ENCODE results near the gene BRAP. TPM values are rescaled to one million over a fixed set of nuclear protein-coding genes. Genes with fewer than 3 reads are reported as not detected.
A peak's percentile ranks its signal among the peaks of the same experiment; 100 is the strongest.
"Not testable (repeated sequence)": the region's sequence is repeated elsewhere in the genome, so short reads cannot be mapped to it uniquely, and the experiment has no call there.

BRAP gene
- 20.0 and 21.4 TPM in 2 replicates for total RNA-seq
- long read RNA-seq, full-length matches to known transcripts, result 38 of 61 reads
- long read RNA-seq, partial matches to known transcripts, result 14 of 61 reads
- long read RNA-seq, other reads (novel, unspliced or antisense), result 9 of 61 reads

GRCh38 chr12:111685811-111686573 lies at the start of gene BRAP, which contains the start of gene ACAD10:
Gene BRAP, minus strand, starts transcription at chr12:111685956. Its CDS starts 164 bp downstream, at chr12:111685792.
Gene ACAD10, plus strand, starts transcription at chr12:111686053. Its CDS starts 6,657 bp downstream, at chr12:111692710.
- Mint-ChIP-seq H3K4me1 (peaks cover 36% of the 10 kb centered on the region), H3K4me3 (peak within 1 kb of the TSS; percentile 95), H3K36me3 (ENCODE audit: low read depth) (peaks cover 3% of the 10 kb centered on the region), H3K9me3 (no peaks in the 10 kb centered on the region), H3K27ac (ENCODE audit: unreplicated experiment) (peak within 1 kb of the TSS; percentile 97), H3K27me3 (ENCODE audit: low read depth) (no peaks in the 10 kb centered on the region)
- no peak for TF ChIP-seq CTCF (conservative IDR thresholded peaks at IDR 0.05)
- DNase-seq (ENCODE audit: low read depth, low spot score), result peak; percentile 94

- no peak overlapping the region for H3K27ac Mint-ChIP-seq (ENCODE audit: unreplicated experiment)
- no peaks in the 10 kb centered on the region for H3K9me3 Mint-ChIP-seq
- no peaks in the 10 kb centered on the region for H3K27me3 Mint-ChIP-seq (ENCODE audit: low read depth)
- DNase-seq (ENCODE audit: low read depth, low spot score), result no peak
- H3K4me3 Mint-ChIP-seq, result no peak overlapping the region
- peaks cover 2% of the 10 kb centered on the region for H3K36me3 Mint-ChIP-seq (ENCODE audit: low read depth)
- no peak for TF ChIP-seq CTCF (conservative IDR thresholded peaks at IDR 0.05)
- H3K4me1 Mint-ChIP-seq, result no peaks in the 10 kb centered on the region
These were observed 47.7 kb upstream of the BRAP start for GRCh38 chr12:111733340-111733915.

GRCh38 chr12:111732786-111733185 lies 47.0 kb upstream of the BRAP start:
- H3K9me3 Mint-ChIP-seq, result no peaks in the 10 kb centered on the region
- H3K4me1 Mint-ChIP-seq, result no peaks in the 10 kb centered on the region
- H3K27me3 Mint-ChIP-seq (ENCODE audit: low read depth), result no peaks in the 10 kb centered on the region
- no peak overlapping the region for H3K27ac Mint-ChIP-seq (ENCODE audit: unreplicated experiment)
- no peak for TF ChIP-seq CTCF (conservative IDR thresholded peaks at IDR 0.05)
- peaks cover 2% of the 10 kb centered on the region for H3K36me3 Mint-ChIP-seq (ENCODE audit: low read depth)
- DNase-seq (ENCODE audit: low read depth, low spot score), result no peak
- no peak overlapping the region for H3K4me3 Mint-ChIP-seq

GRCh38 chr12:111730420-111730819 lies 44.7 kb upstream of the BRAP start:
- Mint-ChIP-seq H3K36me3 (ENCODE audit: low read depth) (peaks cover 1% of the 10 kb centered on the region), H3K27me3 (ENCODE audit: low read depth) (no peaks in the 10 kb centered on the region), H3K27ac (ENCODE audit: unreplicated experiment) (no peak overlapping the region), H3K4me3 (no peak overlapping the region), H3K9me3 (no peaks in the 10 kb centered on the region), H3K4me1 (no peaks in the 10 kb centered on the region)
- DNase-seq (ENCODE audit: low read depth, low spot score), result no peak
- TF ChIP-seq CTCF (conservative IDR thresholded peaks at IDR 0.05), result no peak

GRCh38 chr12:111728795-111729194 lies 43.0 kb upstream of the BRAP start:
- TF ChIP-seq CTCF (conservative IDR thresholded peaks at IDR 0.05), result no peak
- Mint-ChIP-seq H3K27me3 (ENCODE audit: low read depth) (no peaks in the 10 kb centered on the region), H3K27ac (ENCODE audit: unreplicated experiment) (no peak overlapping the region), H3K36me3 (ENCODE audit: low read depth) (peaks cover 15% of the 10 kb centered on the region), H3K9me3 (no peaks in the 10 kb centered on the region), H3K4me3 (no peak overlapping the region), H3K4me1 (no peaks in the 10 kb centered on the region)
- DNase-seq (ENCODE audit: low read depth, low spot score), result no peak

GRCh38 chr12:111723646-111724360 lies 38.0 kb upstream of the BRAP start:
- peaks cover 23% of the 10 kb centered on the region for H3K36me3 Mint-ChIP-seq (ENCODE audit: low read depth)
- not testable (repeated sequence) for H3K4me3 Mint-ChIP-seq; H3K27me3 Mint-ChIP-seq (ENCODE audit: low read depth); H3K9me3 Mint-ChIP-seq; DNase-seq (ENCODE audit: low read depth, low spot score); H3K27ac Mint-ChIP-seq (ENCODE audit: unreplicated experiment); H3K4me1 Mint-ChIP-seq

Data from neural crest cell (in vitro differentiated cells).